ENCODE measurements around the gene SQSTM1. TPM values are rescaled to one million over a fixed set of nuclear protein-coding genes. Genes with fewer than 3 reads are reported as not detected.

The SQSTM1 gene
- total RNA-seq, 4 donors from 2014 or later, result 408 to 463 (median 452) TPM

DNA sequence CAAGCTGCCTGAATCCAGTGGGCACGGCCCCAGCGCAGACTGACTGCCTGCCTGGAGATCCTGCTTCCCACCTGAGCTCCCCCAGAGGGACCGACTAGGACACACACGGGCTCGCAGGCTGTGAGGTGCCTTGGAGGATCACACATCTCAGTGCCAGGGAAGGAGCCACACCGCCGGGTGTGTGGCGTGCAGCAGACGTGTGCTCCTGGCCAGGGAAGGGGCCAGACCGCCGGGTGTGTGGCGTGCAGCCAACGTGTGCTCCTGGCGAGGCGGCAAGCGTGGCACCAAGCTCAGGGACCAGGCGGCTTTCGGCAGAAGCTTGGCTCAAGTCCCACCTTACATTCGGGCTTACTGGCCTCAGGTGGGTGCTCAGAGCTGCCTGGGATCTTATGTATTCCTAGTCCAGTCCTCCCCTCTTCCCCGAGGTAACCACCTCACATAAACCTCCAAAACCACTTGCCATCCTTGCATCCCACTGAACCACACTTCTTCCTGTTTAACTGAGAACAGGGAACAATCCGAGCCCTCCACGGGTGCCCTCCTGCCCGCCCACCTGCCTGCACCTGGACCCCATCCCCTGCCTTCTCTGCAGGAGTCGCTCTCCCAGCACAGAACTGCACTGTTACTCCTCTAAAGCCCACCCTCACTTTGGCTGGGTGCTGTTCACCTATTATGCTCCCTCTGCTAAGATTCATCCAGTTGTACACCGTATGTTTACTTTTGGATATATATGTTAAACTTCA is 60.3 kb downstream of the SQSTM1 start:
- peaks cover 0 to 8% (median 0%) of the 10 kb centered on the region in 4 donors for H3K4me1 ChIP-seq
- TF ChIP-seq EP300 (IDR thresholded peaks at IDR 0.05) (no peak), POLR2A (IDR thresholded peaks at IDR 0.05) (no peak)
- TF ChIP-seq, protein P1, sequence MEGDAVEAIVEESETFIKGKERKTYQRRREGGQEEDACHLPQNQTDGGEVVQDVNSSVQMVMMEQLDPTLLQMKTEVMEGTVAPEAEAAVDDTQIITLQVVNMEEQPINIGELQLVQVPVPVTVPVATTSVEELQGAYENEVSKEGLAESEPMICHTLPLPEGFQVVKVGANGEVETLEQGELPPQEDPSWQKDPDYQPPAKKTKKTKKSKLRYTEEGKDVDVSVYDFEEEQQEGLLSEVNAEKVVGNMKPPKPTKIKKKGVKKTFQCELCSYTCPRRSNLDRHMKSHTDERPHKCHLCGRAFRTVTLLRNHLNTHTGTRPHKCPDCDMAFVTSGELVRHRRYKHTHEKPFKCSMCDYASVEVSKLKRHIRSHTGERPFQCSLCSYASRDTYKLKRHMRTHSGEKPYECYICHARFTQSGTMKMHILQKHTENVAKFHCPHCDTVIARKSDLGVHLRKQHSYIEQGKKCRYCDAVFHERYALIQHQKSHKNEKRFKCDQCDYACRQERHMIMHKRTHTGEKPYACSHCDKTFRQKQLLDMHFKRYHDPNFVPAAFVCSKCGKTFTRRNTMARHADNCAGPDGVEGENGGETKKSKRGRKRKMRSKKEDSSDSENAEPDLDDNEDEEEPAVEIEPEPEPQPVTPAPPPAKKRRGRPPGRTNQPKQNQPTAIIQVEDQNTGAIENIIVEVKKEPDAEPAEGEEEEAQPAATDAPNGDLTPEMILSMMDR (IDR thresholded peaks at IDR 0.05), result no peak
- peaks cover 0 to 22% (median 3%) of the 10 kb centered on the region in 4 donors for H3K9me3 ChIP-seq
- no peak for DNase-seq (ENCODE audit: low spot score in 2 of 2)
- no peak overlapping the region for H3K4me3 ChIP-seq
- H3K36me3 ChIP-seq, result peaks cover 0 to 95% (median 2%) of the 10 kb centered on the region in 3 donors
- H3K27me3 ChIP-seq, result no peaks in the 10 kb centered on the region
- WGBS, 2 donors, result 92 to 94% methylated on average over 25 of the region's 25 CpGs
- H3K27ac ChIP-seq, result no peak overlapping the region

- peaks cover 0 to 97% (median 2%) of the 10 kb centered on the region in 3 donors for H3K36me3 ChIP-seq
Measured at GRCh38 chr5:179882338-179882737, 61.6 kb downstream of the SQSTM1 start.

GRCh38 chr5:179883163-179883562 is 62.5 kb downstream of the SQSTM1 start:
- TF ChIP-seq EP300 (IDR thresholded peaks at IDR 0.05) (no peak), POLR2A (IDR thresholded peaks at IDR 0.05) (no peak)
- TF ChIP-seq, protein P1 (IDR thresholded peaks at IDR 0.05), result no peak
- Histone ChIP-seq H3K9me3 (peaks cover 0 to 22% (median 3%) of the 10 kb centered on the region in 4 donors), H3K27me3 (no peaks in the 10 kb centered on the region), H3K4me1 (peaks cover 0 to 4% (median 0%) of the 10 kb centered on the region in 4 donors), H3K36me3 (peaks cover 2 to 97% (median 3%) of the 10 kb centered on the region in 3 donors), H3K27ac (no peak overlapping the region), H3K4me3 (no peak overlapping the region)
- 95% methylated on average over 3 of the region's 3 CpGs for WGBS, 2 donors
- no peak for DNase-seq (ENCODE audit: low spot score in 2 of 2)

More at GRCh38 chr5:179882338-179882737, 61.6 kb downstream of the SQSTM1 start:
- H3K4me1 ChIP-seq, result peaks cover 0 to 4% (median 0%) of the 10 kb centered on the region in 4 donors
- 90 to 91% methylated on average over 4 of the region's 4 CpGs for WGBS, 2 donors
- DNase-seq (ENCODE audit: low spot score in 2 of 2), result no peak
- peaks cover 0 to 22% (median 3%) of the 10 kb centered on the region in 4 donors for H3K9me3 ChIP-seq
- no peaks in the 10 kb centered on the region for H3K27me3 ChIP-seq
- TF ChIP-seq, protein P1 (IDR thresholded peaks at IDR 0.05), result no peak
- TF ChIP-seq EP300 (IDR thresholded peaks at IDR 0.05) (no peak), POLR2A (IDR thresholded peaks at IDR 0.05) (no peak)
- H3K4me3 ChIP-seq, result no peak overlapping the region
- no peak overlapping the region for H3K27ac ChIP-seq

DNA sequence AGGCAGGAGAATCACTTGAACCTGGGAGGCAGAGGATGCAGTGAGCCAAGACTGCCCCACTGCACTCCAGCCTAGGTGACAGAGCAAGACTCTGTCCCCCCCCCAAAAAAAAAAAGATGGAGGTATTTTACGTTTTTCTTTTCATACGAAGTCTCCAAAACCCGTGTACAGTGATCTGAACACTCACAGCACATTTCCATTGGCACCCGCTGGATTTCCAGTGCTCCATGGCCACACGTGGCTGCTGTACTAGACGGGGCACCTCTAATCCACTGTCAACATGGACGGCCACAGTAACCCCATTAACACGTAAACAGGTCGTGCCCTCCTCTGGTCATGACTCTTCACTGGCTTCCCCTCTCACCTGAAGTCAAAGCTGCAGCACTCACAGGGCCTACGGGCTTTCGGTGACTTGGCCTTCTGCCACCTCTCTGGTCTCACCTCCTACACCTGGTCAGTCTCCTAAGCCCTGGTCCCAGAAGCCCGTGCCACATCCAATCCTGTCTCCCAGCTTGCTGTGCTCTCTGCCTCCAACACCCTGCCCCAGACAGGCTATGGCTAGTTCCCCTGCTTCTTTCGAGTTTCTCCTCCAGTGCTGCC is 64.9 kb downstream of the SQSTM1 start:
- no peak for DNase-seq (ENCODE audit: low spot score in 2 of 2)
- no peaks in the 10 kb centered on the region for H3K4me1 ChIP-seq
- H3K4me3 ChIP-seq, result no peak overlapping the region
- no peaks in the 10 kb centered on the region for H3K27me3 ChIP-seq
- H3K9me3 ChIP-seq, result peaks cover 0 to 22% (median 3%) of the 10 kb centered on the region in 4 donors
- WGBS, 2 donors, result 96 to 98% methylated on average over 13 of the region's 13 CpGs
- no peak overlapping the region for H3K27ac ChIP-seq
- peaks cover 2 to 97% (median 16%) of the 10 kb centered on the region in 3 donors for H3K36me3 ChIP-seq
- no peak for TF ChIP-seq EP300 (IDR thresholded peaks at IDR 0.05)
- no peak for TF ChIP-seq POLR2A (IDR thresholded peaks at IDR 0.05)
- TF ChIP-seq, protein P1 (IDR thresholded peaks at IDR 0.05), result no peak

All from tibial nerve (tissue), 4 donors.